OCI-LY1 (cell line): ENCODE measurements around the gene FANCC.

ENCODE experiments used
- EZH2 ChIP-seq: fragments of 200-600 bp; sonication (generic), shearing (Covaris generic); IDR thresholded peaks from 2 replicates; pipeline ENCODE4 v1.8.0; 2017; ENCODE audit warnings: borderline replicate concordance, mixed run types, mild to moderate bottlenecking, antibody characterized with exemption, low read length, moderate library complexity, mixed read lengths
- TF ChIP-seq, protein P1 (sequence below): fragments of 200-600 bp; sonication (generic), shearing (Covaris generic); IDR thresholded peaks from 2 replicates; pipeline ENCODE4 v1.5.1; 2017; ENCODE audit warnings: mild to moderate bottlenecking, antibody characterized with exemption, low read length, moderate library complexity, mixed read lengths

DNA sequence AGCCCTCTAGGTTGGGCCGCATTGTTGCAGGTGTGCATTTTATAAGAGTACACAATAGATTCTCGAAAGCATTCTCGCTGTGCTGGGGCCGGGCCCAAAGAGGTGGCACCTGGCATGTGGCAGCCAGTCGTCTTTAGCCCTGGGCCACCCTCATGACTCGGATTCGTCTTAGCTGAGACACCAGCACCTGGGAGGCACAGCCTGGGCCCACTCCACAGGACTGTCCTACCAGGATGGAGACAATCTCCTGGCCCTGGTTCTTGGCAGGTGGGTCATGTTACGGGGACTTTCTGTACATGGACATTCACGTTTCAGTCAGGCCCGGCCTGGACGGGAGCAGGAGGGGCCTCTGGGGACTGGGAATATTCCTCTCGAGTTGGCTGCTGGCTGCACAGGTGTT lies 212.5 kb downstream of the FANCC start:
- TF ChIP-seq, protein P1, sequence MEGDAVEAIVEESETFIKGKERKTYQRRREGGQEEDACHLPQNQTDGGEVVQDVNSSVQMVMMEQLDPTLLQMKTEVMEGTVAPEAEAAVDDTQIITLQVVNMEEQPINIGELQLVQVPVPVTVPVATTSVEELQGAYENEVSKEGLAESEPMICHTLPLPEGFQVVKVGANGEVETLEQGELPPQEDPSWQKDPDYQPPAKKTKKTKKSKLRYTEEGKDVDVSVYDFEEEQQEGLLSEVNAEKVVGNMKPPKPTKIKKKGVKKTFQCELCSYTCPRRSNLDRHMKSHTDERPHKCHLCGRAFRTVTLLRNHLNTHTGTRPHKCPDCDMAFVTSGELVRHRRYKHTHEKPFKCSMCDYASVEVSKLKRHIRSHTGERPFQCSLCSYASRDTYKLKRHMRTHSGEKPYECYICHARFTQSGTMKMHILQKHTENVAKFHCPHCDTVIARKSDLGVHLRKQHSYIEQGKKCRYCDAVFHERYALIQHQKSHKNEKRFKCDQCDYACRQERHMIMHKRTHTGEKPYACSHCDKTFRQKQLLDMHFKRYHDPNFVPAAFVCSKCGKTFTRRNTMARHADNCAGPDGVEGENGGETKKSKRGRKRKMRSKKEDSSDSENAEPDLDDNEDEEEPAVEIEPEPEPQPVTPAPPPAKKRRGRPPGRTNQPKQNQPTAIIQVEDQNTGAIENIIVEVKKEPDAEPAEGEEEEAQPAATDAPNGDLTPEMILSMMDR: no peak
- TF ChIP-seq EZH2: no peak
